Measurements from ENCODE around the gene PPFIA2.

DNA sequence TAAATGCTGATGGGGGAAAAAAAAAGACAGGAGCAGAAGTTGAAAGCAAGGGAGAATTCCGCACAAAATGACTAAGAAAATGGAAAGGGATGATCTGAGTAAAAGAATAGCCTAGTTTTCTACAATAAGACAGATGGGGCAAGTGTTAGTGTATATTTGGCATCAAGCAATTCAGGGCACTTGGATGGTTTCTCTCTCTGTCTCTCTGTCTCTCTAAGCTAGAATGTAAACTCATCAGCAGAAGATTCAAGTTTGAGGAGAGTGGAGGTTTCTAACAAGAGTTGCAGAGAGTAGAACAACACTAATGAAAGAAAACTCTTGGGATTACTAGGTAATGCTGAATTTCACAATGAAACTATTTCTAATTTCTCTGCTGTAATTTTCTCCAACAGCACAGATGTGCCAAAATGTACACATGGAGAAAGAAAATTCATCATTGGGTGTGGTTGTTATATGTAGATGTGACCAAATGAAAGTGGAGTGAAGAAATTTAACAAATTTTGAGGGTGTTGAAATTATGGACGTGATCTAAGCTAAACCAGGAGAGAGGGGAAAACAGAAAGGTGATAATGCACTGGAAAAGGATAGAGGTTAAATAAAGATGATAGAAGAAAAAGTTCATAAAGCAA lies 444.1 kb downstream of the PPFIA2 start:
- TF ChIP-seq, protein P1, sequence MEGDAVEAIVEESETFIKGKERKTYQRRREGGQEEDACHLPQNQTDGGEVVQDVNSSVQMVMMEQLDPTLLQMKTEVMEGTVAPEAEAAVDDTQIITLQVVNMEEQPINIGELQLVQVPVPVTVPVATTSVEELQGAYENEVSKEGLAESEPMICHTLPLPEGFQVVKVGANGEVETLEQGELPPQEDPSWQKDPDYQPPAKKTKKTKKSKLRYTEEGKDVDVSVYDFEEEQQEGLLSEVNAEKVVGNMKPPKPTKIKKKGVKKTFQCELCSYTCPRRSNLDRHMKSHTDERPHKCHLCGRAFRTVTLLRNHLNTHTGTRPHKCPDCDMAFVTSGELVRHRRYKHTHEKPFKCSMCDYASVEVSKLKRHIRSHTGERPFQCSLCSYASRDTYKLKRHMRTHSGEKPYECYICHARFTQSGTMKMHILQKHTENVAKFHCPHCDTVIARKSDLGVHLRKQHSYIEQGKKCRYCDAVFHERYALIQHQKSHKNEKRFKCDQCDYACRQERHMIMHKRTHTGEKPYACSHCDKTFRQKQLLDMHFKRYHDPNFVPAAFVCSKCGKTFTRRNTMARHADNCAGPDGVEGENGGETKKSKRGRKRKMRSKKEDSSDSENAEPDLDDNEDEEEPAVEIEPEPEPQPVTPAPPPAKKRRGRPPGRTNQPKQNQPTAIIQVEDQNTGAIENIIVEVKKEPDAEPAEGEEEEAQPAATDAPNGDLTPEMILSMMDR (IDR thresholded peaks at IDR 0.05; ENCODE audit: poor library complexity, severe bottlenecking): no peak
- TF ChIP-seq SMC3 (conservative IDR thresholded peaks at IDR 0.05; ENCODE audit: poor library complexity): no peak

Measured in neural cell (in vitro differentiated cells).